ENCODE data around the gene RWDD3. TPM values are rescaled to one million over a fixed set of nuclear protein-coding genes. Genes with fewer than 3 reads are reported as not detected.

The RWDD3 gene, protein sequence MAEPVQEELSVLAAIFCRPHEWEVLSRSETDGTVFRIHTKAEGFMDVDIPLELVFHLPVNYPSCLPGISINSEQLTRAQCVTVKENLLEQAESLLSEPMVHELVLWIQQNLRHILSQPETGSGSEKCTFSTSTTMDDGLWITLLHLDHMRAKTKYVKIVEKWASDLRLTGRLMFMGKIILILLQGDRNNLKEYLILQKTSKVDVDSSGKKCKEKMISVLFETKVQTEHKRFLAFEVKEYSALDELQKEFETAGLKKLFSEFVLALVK
- 10 to 100 TPM in 1 of 2 donors, 1 to 10 TPM in 1; 7.8 to 26.9 TPM for polyA plus RNA-seq

DNA sequence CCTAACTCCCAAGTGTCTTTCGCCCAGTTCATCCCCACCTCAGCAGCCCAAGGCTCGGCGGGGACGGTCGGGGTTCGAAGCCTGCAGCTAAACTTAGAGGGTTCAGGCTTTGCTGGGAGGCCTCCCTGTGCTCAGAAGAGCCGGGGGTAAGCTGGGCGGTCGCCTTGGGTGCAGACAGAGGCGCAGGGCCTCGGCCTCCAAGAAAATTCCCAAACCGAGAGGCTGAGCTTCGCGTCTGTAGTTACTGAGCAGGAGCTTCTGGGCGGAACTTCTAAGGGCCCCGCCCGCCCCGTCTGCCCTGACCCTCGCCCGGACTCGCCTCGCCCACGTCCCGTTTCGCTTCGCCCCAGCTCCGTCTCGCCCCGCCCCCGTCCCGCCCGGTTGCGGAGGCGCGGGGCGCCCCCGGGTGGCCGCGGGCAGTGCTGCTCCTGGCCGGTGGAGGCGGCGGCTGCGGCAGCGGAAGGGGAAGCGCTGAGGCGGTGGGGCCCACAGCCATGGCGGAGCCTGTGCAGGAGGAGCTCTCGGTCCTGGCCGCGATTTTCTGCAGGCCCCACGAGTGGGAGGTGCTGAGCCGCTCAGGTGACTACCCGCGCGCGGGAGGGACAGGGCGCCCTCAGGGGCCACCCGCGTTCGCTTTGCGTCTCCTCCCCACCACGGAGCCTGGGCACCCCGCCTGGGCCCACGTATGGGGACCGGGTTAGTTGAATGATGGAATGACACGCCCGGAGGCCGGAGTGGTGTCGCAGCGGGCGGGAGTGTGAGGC is at the start of gene RWDD3:
Gene RWDD3 (plus strand): TSS at position 474 of the 764 bp plus-strand sequence. CDS start 21 bp downstream, at position 495.
- 0 to 2% methylated on average over 64 to 71 of the region's 71 CpGs for WGBS, 2 donors
- Histone ChIP-seq H3K4me1 (ENCODE audit: control insufficient read depth in 2 of 2, insufficient read depth in 2 of 2, low read length in 1 of 2) (no peaks in the 10 kb centered on the region), H3K27ac (ENCODE audit: low read depth in 2 of 2, low read length in 1 of 2) (peak within 1 kb of the TSS; percentile 82 to 83), H3K27me3 (ENCODE audit: control insufficient read depth in 1 of 2, insufficient read depth in 2 of 2, low read length in 2 of 2) (no peaks in the 10 kb centered on the region), H3K4me3 (ENCODE audit: low read depth in 1 of 2, low read length in 2 of 2) (peak within 1 kb of the TSS; percentile 70 to 91), H3K9me3 (ENCODE audit: control insufficient read depth in 2 of 2, insufficient read depth in 1 of 2, low read depth in 1 of 2, low read length in 1 of 2) (no peaks in the 10 kb centered on the region), H3K36me3 (ENCODE audit: control insufficient read depth in 2 of 2, insufficient read depth in 2 of 2, low read length in 1 of 2) (no peaks in the 10 kb centered on the region)

DNA sequence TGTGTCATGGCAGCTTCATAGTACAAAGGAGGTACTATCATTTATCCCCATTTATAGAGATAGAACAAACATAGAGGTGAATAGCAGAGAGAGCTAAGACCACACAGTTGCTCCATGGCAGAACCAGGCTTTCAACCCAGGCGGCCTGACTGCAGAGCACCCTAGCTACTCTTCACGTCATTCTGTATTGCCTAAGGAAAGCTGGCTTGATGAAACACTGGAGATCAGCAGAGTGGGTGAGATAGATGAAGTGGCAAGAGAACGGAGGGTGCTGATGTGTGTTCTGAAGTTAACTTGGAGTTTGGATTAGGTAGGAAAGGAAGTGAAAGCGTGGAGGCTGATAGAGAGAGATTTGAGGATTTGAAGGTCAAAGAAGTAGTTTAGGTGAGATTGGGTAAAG is 47.9 kb upstream of the RWDD3 start:
- no peaks in the 10 kb centered on the region for H3K27me3 ChIP-seq (ENCODE audit: control insufficient read depth in 1 of 2, insufficient read depth in 2 of 2, low read length in 2 of 2)
- H3K4me3 ChIP-seq (ENCODE audit: low read depth in 1 of 2, low read length in 2 of 2), result no peak overlapping the region
- WGBS, 2 donors, result 91 to 93% methylated on average over 4 of the region's 4 CpGs
- no peaks in the 10 kb centered on the region for H3K4me1 ChIP-seq (ENCODE audit: control insufficient read depth in 2 of 2, insufficient read depth in 2 of 2, low read length in 1 of 2)
- H3K9me3 ChIP-seq (ENCODE audit: control insufficient read depth in 2 of 2, insufficient read depth in 1 of 2, low read depth in 1 of 2, low read length in 1 of 2), result no peaks in the 10 kb centered on the region
- no peak overlapping the region for H3K27ac ChIP-seq (ENCODE audit: low read depth in 2 of 2, low read length in 1 of 2)
- H3K36me3 ChIP-seq (ENCODE audit: control insufficient read depth in 2 of 2, insufficient read depth in 2 of 2, low read length in 1 of 2), result no peaks in the 10 kb centered on the region

DNA sequence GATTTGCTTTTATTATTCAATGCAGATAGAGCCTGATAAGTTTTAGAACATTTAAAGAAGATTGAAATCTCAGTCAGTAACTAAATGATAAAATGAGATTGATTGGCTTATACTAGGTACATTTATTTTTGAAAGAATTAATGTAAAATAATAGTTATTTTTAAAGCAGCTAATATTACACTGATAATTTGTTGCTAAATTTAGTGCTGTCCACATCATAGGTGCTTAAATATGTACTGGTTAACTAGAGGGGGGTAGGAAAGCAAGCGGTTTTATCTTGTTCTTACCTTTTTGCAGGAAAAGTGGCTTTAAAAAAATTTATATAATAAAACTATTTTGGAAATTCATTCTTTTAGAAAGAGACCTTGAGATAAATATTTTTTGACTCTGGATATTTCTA is 40.4 kb upstream of the RWDD3 start:
- 91 to 97% methylated on average over 1 of the region's 1 CpG for WGBS, 2 donors
- Histone ChIP-seq H3K4me3 (ENCODE audit: low read depth in 1 of 2, low read length in 2 of 2) (no peak overlapping the region), H3K9me3 (ENCODE audit: control insufficient read depth in 2 of 2, insufficient read depth in 1 of 2, low read depth in 1 of 2, low read length in 1 of 2) (no peaks in the 10 kb centered on the region), H3K27me3 (ENCODE audit: control insufficient read depth in 1 of 2, insufficient read depth in 2 of 2, low read length in 2 of 2) (no peaks in the 10 kb centered on the region), H3K27ac (ENCODE audit: low read depth in 2 of 2, low read length in 1 of 2) (no peak overlapping the region), H3K4me1 (ENCODE audit: control insufficient read depth in 2 of 2, insufficient read depth in 2 of 2, low read length in 1 of 2) (no peaks in the 10 kb centered on the region), H3K36me3 (ENCODE audit: control insufficient read depth in 2 of 2, insufficient read depth in 2 of 2, low read length in 1 of 2) (no peaks in the 10 kb centered on the region)

DNA sequence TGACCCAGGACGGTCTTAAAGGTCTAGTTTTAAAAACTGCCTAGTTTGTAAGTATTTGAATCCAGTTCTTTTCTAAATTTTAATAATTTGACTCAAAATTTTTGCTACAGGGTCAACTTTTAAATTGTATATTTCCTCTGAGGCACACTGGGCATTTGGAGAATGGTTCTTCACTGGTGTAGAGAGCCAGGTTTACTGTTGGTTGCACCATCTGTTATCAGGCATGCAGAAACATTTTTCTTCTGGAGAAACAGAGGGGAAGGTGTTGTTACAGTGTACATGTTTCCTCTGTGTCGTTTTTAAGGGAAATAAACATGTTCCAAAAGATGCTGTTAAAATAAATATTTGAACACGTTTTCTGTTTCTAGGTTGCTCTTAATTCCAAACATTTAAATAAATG is 39.0 kb upstream of the RWDD3 start:
- Histone ChIP-seq H3K4me1 (ENCODE audit: control insufficient read depth in 2 of 2, insufficient read depth in 2 of 2, low read length in 1 of 2) (no peaks in the 10 kb centered on the region), H3K36me3 (ENCODE audit: control insufficient read depth in 2 of 2, insufficient read depth in 2 of 2, low read length in 1 of 2) (no peaks in the 10 kb centered on the region)
- WGBS, 2 donors, result 63 to 67% methylated on average over 3 of the region's 3 CpGs

DNA sequence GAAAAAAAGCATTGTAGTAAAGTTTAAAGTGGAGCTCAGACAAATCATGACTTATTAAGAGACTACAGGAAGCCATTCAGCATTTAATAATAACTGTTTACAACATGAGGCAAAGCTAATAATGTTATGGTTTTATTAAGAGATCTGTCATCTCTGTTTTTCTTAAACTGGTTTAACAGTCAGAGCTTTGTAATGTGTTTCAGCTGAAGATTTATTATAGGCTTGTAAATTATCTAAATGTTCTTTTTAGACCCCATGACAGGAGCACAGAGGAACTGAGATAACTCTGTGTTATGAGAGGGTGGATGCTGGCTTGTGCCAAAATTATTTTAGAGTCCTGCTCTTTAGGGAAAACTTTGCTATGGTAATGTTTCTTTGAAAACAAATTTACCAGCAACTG is 38.0 kb upstream of the RWDD3 start:
- Histone ChIP-seq H3K9me3 (ENCODE audit: control insufficient read depth in 2 of 2, insufficient read depth in 1 of 2, low read depth in 1 of 2, low read length in 1 of 2) (no peaks in the 10 kb centered on the region), H3K27me3 (ENCODE audit: control insufficient read depth in 1 of 2, insufficient read depth in 2 of 2, low read length in 2 of 2) (no peaks in the 10 kb centered on the region), H3K4me3 (ENCODE audit: low read depth in 1 of 2, low read length in 2 of 2) (no peak overlapping the region), H3K27ac (ENCODE audit: low read depth in 2 of 2, low read length in 1 of 2) (no peak overlapping the region), H3K36me3 (ENCODE audit: control insufficient read depth in 2 of 2, insufficient read depth in 2 of 2, low read length in 1 of 2) (no peaks in the 10 kb centered on the region), H3K4me1 (ENCODE audit: control insufficient read depth in 2 of 2, insufficient read depth in 2 of 2, low read length in 1 of 2) (no peaks in the 10 kb centered on the region)

More for the DNA sequence above, 39.0 kb upstream of the RWDD3 start:
- Histone ChIP-seq H3K27me3 (ENCODE audit: control insufficient read depth in 1 of 2, insufficient read depth in 2 of 2, low read length in 2 of 2) (no peaks in the 10 kb centered on the region), H3K9me3 (ENCODE audit: control insufficient read depth in 2 of 2, insufficient read depth in 1 of 2, low read depth in 1 of 2, low read length in 1 of 2) (no peaks in the 10 kb centered on the region), H3K27ac (ENCODE audit: low read depth in 2 of 2, low read length in 1 of 2) (no peak overlapping the region), H3K4me3 (ENCODE audit: low read depth in 1 of 2, low read length in 2 of 2) (no peak overlapping the region)

DNA sequence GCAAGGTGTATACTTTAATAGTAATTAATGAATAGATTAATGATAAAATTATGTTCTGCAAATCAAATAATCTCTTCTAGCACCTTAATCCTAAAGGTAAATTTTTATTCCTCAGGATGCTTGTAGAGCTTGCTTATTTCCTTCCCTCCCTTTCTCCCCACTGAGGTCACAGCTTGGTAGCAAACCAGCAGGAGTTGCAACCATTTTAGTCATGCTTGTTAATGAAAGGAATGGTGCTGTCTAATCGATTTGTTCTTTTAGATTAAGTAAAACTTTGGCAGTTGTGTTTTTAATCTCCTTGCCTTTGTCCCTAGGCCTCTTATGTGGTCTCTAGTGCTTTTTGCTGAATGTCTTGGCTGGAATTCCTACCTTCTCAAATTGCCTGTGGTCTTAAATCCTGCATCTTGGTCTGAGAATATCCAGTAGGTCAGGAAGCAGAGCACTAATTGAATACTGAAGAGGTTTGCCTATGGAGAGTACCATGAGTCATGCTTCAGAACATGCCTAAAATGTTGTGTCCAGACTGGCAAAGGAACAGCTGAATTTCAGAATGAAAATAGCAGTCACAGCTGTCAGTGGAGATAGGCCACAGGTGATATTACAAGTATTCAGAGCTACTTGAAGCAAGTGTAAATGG is 36.3 kb upstream of the RWDD3 start:
- Histone ChIP-seq H3K36me3 (ENCODE audit: control insufficient read depth in 2 of 2, insufficient read depth in 2 of 2, low read length in 1 of 2) (no peaks in the 10 kb centered on the region), H3K4me1 (ENCODE audit: control insufficient read depth in 2 of 2, insufficient read depth in 2 of 2, low read length in 1 of 2) (no peaks in the 10 kb centered on the region), H3K27me3 (ENCODE audit: control insufficient read depth in 1 of 2, insufficient read depth in 2 of 2, low read length in 2 of 2) (no peaks in the 10 kb centered on the region), H3K4me3 (ENCODE audit: low read depth in 1 of 2, low read length in 2 of 2) (no peak overlapping the region), H3K27ac (ENCODE audit: low read depth in 2 of 2, low read length in 1 of 2) (no peak overlapping the region), H3K9me3 (ENCODE audit: control insufficient read depth in 2 of 2, insufficient read depth in 1 of 2, low read depth in 1 of 2, low read length in 1 of 2) (no peaks in the 10 kb centered on the region)
- 36 to 55% methylated on average over 1 of the region's 1 CpG for WGBS, 2 donors

DNA sequence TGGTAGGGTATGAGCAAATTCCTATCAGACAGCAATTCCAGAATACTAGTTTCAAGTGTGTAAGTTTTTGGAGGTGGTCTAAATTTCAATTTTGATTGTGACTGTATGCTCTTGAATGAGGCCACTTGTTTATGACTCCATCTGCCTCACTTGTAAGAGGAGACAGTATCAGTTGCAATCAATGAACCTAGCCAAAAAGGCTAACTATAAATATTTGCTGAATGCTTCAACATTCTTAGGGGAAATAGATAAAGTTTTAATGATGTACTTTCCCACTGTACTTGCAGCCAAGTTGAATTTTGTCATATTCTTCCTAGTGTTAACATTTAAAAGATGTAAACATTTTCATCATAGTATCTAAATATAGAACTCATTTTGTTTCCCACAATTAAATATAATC is 32.1 kb upstream of the RWDD3 start:
- Histone ChIP-seq H3K36me3 (ENCODE audit: control insufficient read depth in 2 of 2, insufficient read depth in 2 of 2, low read length in 1 of 2) (no peaks in the 10 kb centered on the region), H3K4me3 (ENCODE audit: low read depth in 1 of 2, low read length in 2 of 2) (no peak overlapping the region), H3K9me3 (ENCODE audit: control insufficient read depth in 2 of 2, insufficient read depth in 1 of 2, low read depth in 1 of 2, low read length in 1 of 2) (no peaks in the 10 kb centered on the region), H3K27me3 (ENCODE audit: control insufficient read depth in 1 of 2, insufficient read depth in 2 of 2, low read length in 2 of 2) (no peaks in the 10 kb centered on the region), H3K27ac (ENCODE audit: low read depth in 2 of 2, low read length in 1 of 2) (no peak overlapping the region), H3K4me1 (ENCODE audit: control insufficient read depth in 2 of 2, insufficient read depth in 2 of 2, low read length in 1 of 2) (no peaks in the 10 kb centered on the region)

DNA sequence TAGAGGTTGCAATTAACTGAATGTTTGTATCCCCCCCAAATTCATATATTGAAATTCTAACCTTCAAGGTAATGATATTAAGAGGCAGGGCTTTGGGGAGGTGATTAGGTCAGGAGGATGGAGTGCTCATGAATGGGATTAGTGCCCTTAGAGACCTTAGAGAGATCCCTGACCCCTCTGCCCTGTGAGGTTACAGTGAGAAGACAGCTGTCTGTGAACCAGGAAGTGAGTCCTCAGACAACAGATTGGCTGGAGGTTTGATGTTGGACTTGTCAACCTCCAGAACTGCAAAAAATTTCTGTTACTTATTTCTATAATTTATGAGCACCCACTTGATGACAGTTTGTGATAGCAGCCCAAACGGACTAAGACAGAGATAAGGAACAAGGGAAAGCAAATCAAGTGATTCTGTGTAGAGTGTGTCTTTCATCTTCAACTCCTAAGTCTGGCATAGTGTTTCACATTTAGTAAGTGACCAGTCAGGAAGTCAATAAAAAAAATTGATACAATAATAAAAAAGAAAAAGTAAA is 30.0 kb upstream of the RWDD3 start:
- H3K9me3 ChIP-seq (ENCODE audit: control insufficient read depth in 2 of 2, insufficient read depth in 1 of 2, low read depth in 1 of 2, low read length in 1 of 2), result no peaks in the 10 kb centered on the region
- H3K36me3 ChIP-seq (ENCODE audit: control insufficient read depth in 2 of 2, insufficient read depth in 2 of 2, low read length in 1 of 2), result no peaks in the 10 kb centered on the region
- H3K27ac ChIP-seq (ENCODE audit: low read depth in 2 of 2, low read length in 1 of 2), result no peak overlapping the region
- 32 to 50% methylated on average over 1 of the region's 1 CpG for WGBS, 2 donors
- H3K4me1 ChIP-seq (ENCODE audit: control insufficient read depth in 2 of 2, insufficient read depth in 2 of 2, low read length in 1 of 2), result no peaks in the 10 kb centered on the region
- no peaks in the 10 kb centered on the region for H3K27me3 ChIP-seq (ENCODE audit: control insufficient read depth in 1 of 2, insufficient read depth in 2 of 2, low read length in 2 of 2)
- H3K4me3 ChIP-seq (ENCODE audit: low read depth in 1 of 2, low read length in 2 of 2), result no peak overlapping the region

DNA sequence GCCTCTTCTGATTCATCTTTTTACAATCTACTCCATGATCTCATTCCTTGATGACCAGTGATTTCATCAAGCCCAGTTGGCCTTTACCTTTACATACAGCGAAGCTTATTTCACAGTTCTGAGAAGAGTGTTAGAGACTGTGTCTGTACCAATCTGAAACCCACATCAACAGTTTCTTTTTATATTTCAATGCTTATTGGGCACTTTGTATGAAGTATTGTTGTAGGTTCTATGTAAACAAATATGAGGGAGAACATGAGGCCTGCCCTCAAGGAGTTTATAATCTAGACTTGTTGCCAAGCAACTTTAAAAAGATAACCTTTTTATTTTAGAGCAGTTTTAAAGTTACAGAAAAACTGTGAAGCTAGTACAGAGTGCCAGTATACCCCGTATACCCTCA is 27.5 kb upstream of the RWDD3 start:
- no peaks in the 10 kb centered on the region for H3K4me1 ChIP-seq (ENCODE audit: control insufficient read depth in 2 of 2, insufficient read depth in 2 of 2, low read length in 1 of 2)
- no peak overlapping the region for H3K27ac ChIP-seq (ENCODE audit: low read depth in 2 of 2, low read length in 1 of 2)
- no peaks in the 10 kb centered on the region for H3K9me3 ChIP-seq (ENCODE audit: control insufficient read depth in 2 of 2, insufficient read depth in 1 of 2, low read depth in 1 of 2, low read length in 1 of 2)
- WGBS, 2 donors, result 85 to 92% methylated on average over 2 of the region's 2 CpGs
- H3K36me3 ChIP-seq (ENCODE audit: control insufficient read depth in 2 of 2, insufficient read depth in 2 of 2, low read length in 1 of 2), result no peaks in the 10 kb centered on the region
- H3K4me3 ChIP-seq (ENCODE audit: low read depth in 1 of 2, low read length in 2 of 2), result no peak overlapping the region
- no peaks in the 10 kb centered on the region for H3K27me3 ChIP-seq (ENCODE audit: control insufficient read depth in 1 of 2, insufficient read depth in 2 of 2, low read length in 2 of 2)

Measured in esophagus (tissue), 2 donors.